GM18951 (cell line): ENCODE measurements around the gene HSFX3.
"Not testable (repeated sequence)": the region's sequence is repeated elsewhere in the genome, so short reads cannot be mapped to it uniquely, and the experiment has no call there.

Experiments used
- POLR2A ChIP-seq: IDR thresholded peaks from 4 replicates; pipeline ENCODE4 v1.6.1; 2011; ENCODE audit warnings: mild to moderate bottlenecking; ENCODE audit not compliant: insufficient read length, insufficient read depth; ENCODE audit errors: extremely low read depth
- in situ Hi-C: fragments of 300-500 bp; cut with MboI; formaldehyde crosslinking; loops from one replicate; pipeline ENCODE4 v1.12.0; 2022; ENCODE audit warnings: low sequenced_read_pairs, mixed read lengths, inconsistent platforms; ENCODE audit not compliant: unreplicated experiment

The HSFX3 gene

GRCh38 chrX:149504915-149505651 is 44.6 kb downstream of the HSFX3 start, which contains the start of gene IDS:
IDS (minus strand) TSS chrX:149505306; CDS start chrX:149505137, 169 bp downstream.
- in situ Hi-C loops: no loop called here
- peak; percentile 93 for TF ChIP-seq POLR2A

- TF ChIP-seq POLR2A: no peak
- in situ Hi-C loops: no loop called here
Observed at GRCh38 chrX:149504226-149504914, 45.4 kb downstream of the HSFX3 start.

DNA sequence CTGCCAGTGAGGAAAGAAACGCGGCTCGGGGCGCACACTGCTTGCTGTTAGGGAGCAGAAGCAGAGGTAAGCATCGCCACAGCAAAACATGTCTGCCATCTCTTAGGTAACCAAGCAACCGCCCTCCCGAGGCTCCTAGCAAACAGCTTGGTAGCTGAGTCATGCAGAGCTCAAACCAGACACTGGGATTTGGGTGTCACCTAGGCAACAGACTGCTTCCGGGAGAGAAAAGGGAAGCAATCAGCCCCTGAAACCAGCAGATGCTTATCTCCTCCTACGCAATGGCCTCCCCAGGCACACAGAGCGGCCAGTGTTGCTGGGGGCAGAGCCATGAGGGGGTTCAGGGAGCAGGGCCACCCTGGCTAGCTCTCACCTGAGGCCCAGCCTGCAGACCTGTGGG is 46.3 kb downstream of the HSFX3 start:
- in situ Hi-C loops: not testable (repeated sequence)

- in situ Hi-C loops: not testable (repeated sequence)
Observed at GRCh38 chrX:149502923-149503322, 46.8 kb downstream of the HSFX3 start.

DNA sequence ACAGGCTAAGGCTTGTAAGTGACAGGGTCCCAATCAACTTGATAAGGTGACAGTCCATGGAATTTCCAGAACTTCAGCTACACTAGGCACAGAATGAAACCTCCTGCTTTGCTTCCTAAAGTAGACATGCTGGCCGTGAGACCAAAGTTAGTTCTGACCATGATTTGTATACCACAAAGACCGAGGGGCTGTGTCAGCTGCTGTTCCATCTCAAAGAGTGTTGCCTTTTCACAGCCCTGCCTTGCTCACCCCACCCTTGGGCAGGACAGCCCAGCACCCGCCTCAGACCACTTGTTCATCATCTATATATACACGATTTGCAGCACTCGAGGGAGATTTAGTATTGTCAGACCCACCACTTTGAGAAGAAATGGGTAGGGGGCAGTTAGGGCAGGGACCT is 50.0 kb downstream of the HSFX3 start:
- in situ Hi-C loops: no loop called here
- no peak for TF ChIP-seq POLR2A

GRCh38 chrX:149498767-149499166 is 51.0 kb downstream of the HSFX3 start:
- TF ChIP-seq POLR2A: no peak

More at GRCh38 chrX:149498767-149499166, 51.0 kb downstream of the HSFX3 start:
- in situ Hi-C loops: no loop called here
